HepG2 (cell line): Measurements from ENCODE around the gene HOXC5.

ENCODE experiments used
- DMTF1 ChIP-seq: sonication (generic); formaldehyde crosslinking; IDR thresholded peaks from 2 replicates; pipeline ENCODE4 v1.4.0; 2020; ENCODE audit warnings: mild to moderate bottlenecking, missing genetic modification reagents
- JUNB ChIP-seq: sonication (generic); formaldehyde crosslinking; IDR thresholded peaks from 2 replicates; pipeline ENCODE4 v1.8.0; 2022; ENCODE audit warnings: missing genetic modification reagents, mild to moderate bottlenecking, borderline replicate concordance

DNA sequence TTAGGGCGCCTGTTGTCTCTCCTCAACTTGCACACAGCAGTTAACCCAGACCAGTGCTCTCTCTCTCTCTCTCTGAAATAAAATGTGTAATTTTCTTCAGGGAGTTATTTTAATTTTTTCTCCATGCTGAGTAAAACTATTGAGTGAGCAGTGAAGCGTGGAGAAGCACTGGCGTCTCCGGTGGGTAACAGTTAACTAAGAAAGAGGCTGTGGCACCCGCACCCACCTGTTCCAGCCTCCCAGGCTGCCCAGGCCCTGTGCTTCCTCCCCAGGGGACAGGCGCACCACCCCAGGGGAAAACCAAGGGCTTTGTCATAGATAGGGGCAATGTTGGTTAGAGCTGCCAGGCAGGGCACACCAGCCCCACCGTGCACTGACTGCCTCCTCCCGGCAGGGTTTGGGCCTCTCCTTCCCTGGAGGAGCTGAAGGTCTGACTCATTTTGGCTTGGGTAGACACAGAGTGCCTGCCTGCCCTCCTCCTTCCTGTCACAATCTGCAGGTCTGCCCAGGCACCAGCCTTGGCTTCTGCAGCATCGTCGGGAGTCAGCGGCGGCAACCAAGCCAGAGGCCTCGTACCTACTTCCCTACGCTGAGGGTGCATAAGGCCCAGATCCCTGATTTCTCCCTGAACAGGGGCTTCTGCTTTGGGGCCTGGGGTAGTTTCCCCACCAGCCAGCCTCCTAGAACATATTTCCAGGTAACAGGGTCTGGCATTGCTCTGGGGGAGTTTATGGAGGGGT, 3.9 kb downstream of the HOXC5 start:
- no peak for TF ChIP-seq JUNB
- no peak for TF ChIP-seq DMTF1 (CRISPR knock-in tag)
